Right lobe of liver (tissue), 6 donors: ENCODE measurements around the gene TMEM44. TPM values are rescaled to one million over a fixed set of nuclear protein-coding genes. Genes with fewer than 3 reads are reported as not detected.
"Not testable (repeated sequence)": the region's sequence is repeated elsewhere in the genome, so short reads cannot be mapped to it uniquely, and the experiment has no call there.

ENCODE experiments used
- ATAC-seq, 4 donors: fragments of 200-7000 bp; cut with Tn5 transposase; one replicate each; pipeline ENCODE4 v1.9.1; 2020; ENCODE audit warnings: mild to moderate bottlenecking in 4 of 4, moderate library complexity in 4 of 4
- DNase-seq, 3 donors: peaks; one replicate each; pipeline ENCODE4 v3.0.0-alpha.2; 2020
- H3K27ac ChIP-seq, 3 donors: fragments of 200-600 bp; one replicate each; pipeline ENCODE4 v1.8.0; 2022
- H3K27me3 ChIP-seq, 2 donors: fragments of 200-600 bp; one replicate each; pipeline ENCODE4 v1.8.0; 2022
- H3K36me3 ChIP-seq, 4 donors: fragments of 200-600 bp; sonication (generic) in 1 of 4; one replicate each; pipeline versions ENCODE4 v1.5.1 to v1.8.0; 2017 to 2022; ENCODE audit warnings: control low read depth in 1 of 4
- H3K4me1 ChIP-seq, 4 donors: fragments of 200-600 bp; sonication (generic) in 1 of 4; one replicate each; pipeline versions ENCODE4 v1.5.1 to v1.8.0; 2017 to 2022; ENCODE audit warnings: control low read depth in 1 of 4
- H3K4me3 ChIP-seq, 3 donors: fragments of 200-600 bp; one replicate each; pipeline ENCODE4 v1.8.0; 2022
- H3K9me3 ChIP-seq, 4 donors: fragments of 200-600 bp; sonication (generic) in 1 of 4; one replicate each; pipeline versions ENCODE4 v1.5.1 to v1.8.0; 2017 to 2022; ENCODE audit warnings: control low read depth in 1 of 4
- CTCF ChIP-seq, 4 donors: fragments of 200-600 bp in 3 of 4; fragments of 450-650 bp in 1 of 4; IDR thresholded peaks; one replicate each; pipeline versions ENCODE4 v1.5.1 to v1.8.0; 2016 to 2022; ENCODE audit warnings: antibody characterized with exemption in 4 of 4, mild to moderate bottlenecking in 2 of 4
- POLR2A ChIP-seq: fragments of 450-650 bp; IDR thresholded peaks from one replicate; pipeline ENCODE4 v1.6.1; 2017; ENCODE audit warnings: antibody characterized with exemption, mild to moderate bottlenecking
- WGBS: methylation state at CpG from one replicate; pipeline ENCODE4 v1.1.6; 2018; ENCODE audit warnings: low coverage, low lambda C conversion rate; ENCODE audit not compliant: insufficient coverage; ENCODE audit errors: missing lambda C conversion rate; 5-methylcytosine and 5-hydroxymethylcytosine counted together
- intact Hi-C, 2 donors: fragments of 100-400 bp; cut with DNase I; formaldehyde crosslinking; loops; one replicate each; pipeline versions ENCODE4 v1.11.2 to v1.14.1; 2022
- total RNA-seq, 6 experiments: library from RNA; depleted of rRNA in 2 of 6; stranded (reverse); fragments of >200 nt in 2 of 6; fragmentation: NEBNext Ultra II Directional in 3 of 6; extraction: Animal tissue kit (Norgen Biotek cat#: 25700) in 3 of 6; gene quantifications; one replicate each; pipeline versions ENCODE4 v1.1.0 to v1.2.4, GENCODE V29; 2016 to 2023
- donor health status: DM: no; HTN: yes; CAD: no.
- donor health status: DM: no; HTN: no; CAD: no.
- donor health status: DM: no; HTN: no; CAD: no.
- donor health status: DM: no; HTN: yes; CAD: no.
- donor health status: DM: no; HTN: yes; CAD: no.

TMEM44 gene
- total RNA-seq, 6 experiments from 2014 or later, result 2.2 to 6.8 (median 4.2) TPM

GRCh38 chr3:194552327-194552949 is 80.8 kb downstream of the TMEM44 start:
- TF ChIP-seq CTCF (IDR thresholded peaks at IDR 0.05) (no peak), POLR2A (no peak)
- WGBS, result 92% methylated on average over 8 of the region's 8 CpGs

GRCh38 chr3:194549853-194550252 is 83.4 kb downstream of the TMEM44 start:
- no peaks in the 10 kb centered on the region for H3K27me3 ChIP-seq
- ATAC-seq (no peak), DNase-seq (no peak)
- TF ChIP-seq CTCF (IDR thresholded peaks at IDR 0.05), result no peak
- no peak for TF ChIP-seq POLR2A
- H3K36me3 ChIP-seq, result no peaks in the 10 kb centered on the region
- H3K4me1 ChIP-seq, result no peaks in the 10 kb centered on the region
- H3K27ac ChIP-seq, result no peak overlapping the region
- 93% methylated on average over 7 of the region's 9 CpGs for WGBS
- H3K9me3 ChIP-seq, result no peaks in the 10 kb centered on the region
- H3K4me3 ChIP-seq, result no peak overlapping the region
- intact Hi-C loops, result no loop called here

More at GRCh38 chr3:194552327-194552949, 80.8 kb downstream of the TMEM44 start:
- no peaks in the 10 kb centered on the region for H3K27me3 ChIP-seq
- ATAC-seq (no peak), DNase-seq (no peak)
- H3K27ac ChIP-seq, result no peak overlapping the region
- no peaks in the 10 kb centered on the region for H3K36me3 ChIP-seq
- H3K4me3 ChIP-seq, result no peak overlapping the region
- H3K9me3 ChIP-seq, result no peaks in the 10 kb centered on the region
- intact Hi-C loops, result no loop called here
- no peaks in the 10 kb centered on the region for H3K4me1 ChIP-seq

- no peak overlapping the region for H3K4me3 ChIP-seq
- intact Hi-C loops, result no loop called here
- H3K27me3 ChIP-seq, result no peaks in the 10 kb centered on the region
- no peak for ATAC-seq
- no peaks in the 10 kb centered on the region for H3K36me3 ChIP-seq
- no peak overlapping the region for H3K27ac ChIP-seq
- TF ChIP-seq CTCF (IDR thresholded peaks at IDR 0.05) (no peak), POLR2A (no peak)
- H3K9me3 ChIP-seq, result no peaks in the 10 kb centered on the region
- H3K4me1 ChIP-seq, result no peaks in the 10 kb centered on the region
- 81% methylated on average over 16 of the region's 16 CpGs for WGBS
- DNase-seq, result no peak
Observed at GRCh38 chr3:194548346-194549321, 84.6 kb downstream of the TMEM44 start.

- no peak overlapping the region for H3K4me3 ChIP-seq
- intact Hi-C loops, result no loop called here
- H3K27me3 ChIP-seq, result no peaks in the 10 kb centered on the region
- H3K36me3 ChIP-seq, result no peaks in the 10 kb centered on the region
- no peak for TF ChIP-seq POLR2A
- no peak for TF ChIP-seq CTCF (IDR thresholded peaks at IDR 0.05)
- H3K27ac ChIP-seq, result no peak overlapping the region
- no peak for DNase-seq
- WGBS, result 60% methylated on average over 3 of the region's 3 CpGs
- H3K4me1 ChIP-seq, result no peaks in the 10 kb centered on the region
- no peak for ATAC-seq
- no peaks in the 10 kb centered on the region for H3K9me3 ChIP-seq
Observed at GRCh38 chr3:194547042-194547441, 86.2 kb downstream of the TMEM44 start.

GRCh38 chr3:194545538-194545937 is 87.7 kb downstream of the TMEM44 start:
- H3K9me3 ChIP-seq, H3K4me3 ChIP-seq, H3K27me3 ChIP-seq, intact Hi-C loops, H3K27ac ChIP-seq, H3K4me1 ChIP-seq, ATAC-seq, DNase-seq, H3K36me3 ChIP-seq: not testable (repeated sequence)
- whole genome bisulfite sequencing, result 96% methylated on average over 3 of the region's 7 CpGs
